ENCODE results near the gene PPARD. TPM values are rescaled to one million over a fixed set of nuclear protein-coding genes. Genes with fewer than 3 reads are reported as not detected.
"Not testable (repeated sequence)": the region's sequence is repeated elsewhere in the genome, so short reads cannot be mapped to it uniquely, and the experiment has no call there.

Gene PPARD
- polyA plus RNA-seq, 1 donor from 2014 or later, result 1.3 TPM

- TF ChIP-seq EZH2 (IDR thresholded peaks at IDR 0.05; ENCODE audit: borderline replicate concordance, insufficient read depth, low read length, poor library complexity, severe bottlenecking), result no peak
- no peak for TF ChIP-seq RAD21 (conservative IDR thresholded peaks at IDR 0.05)
- TF ChIP-seq MXI1 (conservative IDR thresholded peaks at IDR 0.05; ENCODE audit: poor library complexity, severe bottlenecking), result no peak
- TF ChIP-seq SMC3 (conservative IDR thresholded peaks at IDR 0.05; ENCODE audit: poor library complexity), result no peak
- no peak for TF ChIP-seq TAF1 (IDR thresholded peaks at IDR 0.05; ENCODE audit: low read depth)
- TF ChIP-seq POLR2AphosphoS5 (IDR thresholded peaks at IDR 0.05), result no peak
- no peak for TF ChIP-seq CTCF (IDR thresholded peaks at IDR 0.05; ENCODE audit: poor library complexity, severe bottlenecking)
- TF ChIP-seq EP300 (conservative IDR thresholded peaks at IDR 0.05; ENCODE audit: poor library complexity, severe bottlenecking), result no peak
- TF ChIP-seq REST (IDR thresholded peaks at IDR 0.05; ENCODE audit: borderline replicate concordance), result no peak
- Histone ChIP-seq H3K79me2 (replicated peaks; ENCODE audit: insufficient read depth, low read length) (no peaks in the 10 kb centered on the region), H4K20me1 (ENCODE audit: insufficient read depth) (no peaks in the 10 kb centered on the region), H3K9me3 (ENCODE audit: low read length) (no peaks in the 10 kb centered on the region), H3K9me2 (ENCODE audit: insufficient read depth, low read length) (no peaks in the 10 kb centered on the region), H2AFZ (ENCODE audit: low read depth, low read length) (no peak overlapping the region), H3K27me3 (ENCODE audit: insufficient read depth, low read depth, low read length) (no peaks in the 10 kb centered on the region), H3K36me3 (ENCODE audit: insufficient read depth, low read length) (no peaks in the 10 kb centered on the region), H3K4me3 (ENCODE audit: low read length) (no peak overlapping the region), H3K27ac (ENCODE audit: low read length) (no peak overlapping the region), H3F3A (ENCODE audit: insufficient read depth, low read length, poor library complexity, severe bottlenecking) (no peaks in the 10 kb centered on the region), H3K9ac (ENCODE audit: low read length) (no peak overlapping the region), H3K4me2 (ENCODE audit: low read length) (no peak overlapping the region)
These were observed 11.7 kb upstream of the PPARD start for GRCh38 chr6:35330541-35331119.

GRCh38 chr6:35332074-35332887 lies 10.1 kb upstream of the PPARD start:
- not testable (repeated sequence) for H3K9me2 ChIP-seq (ENCODE audit: insufficient read depth, low read length); H2AFZ ChIP-seq (ENCODE audit: low read depth, low read length); H3K4me3 ChIP-seq (ENCODE audit: low read length); H3F3A ChIP-seq (ENCODE audit: insufficient read depth, low read length, poor library complexity, severe bottlenecking); H3K27me3 ChIP-seq (ENCODE audit: insufficient read depth, low read depth, low read length); H3K9me3 ChIP-seq (ENCODE audit: low read length); H3K27ac ChIP-seq (ENCODE audit: low read length); H4K20me1 ChIP-seq (ENCODE audit: insufficient read depth); H3K9ac ChIP-seq (ENCODE audit: low read length); H3K79me2 ChIP-seq (replicated peaks; ENCODE audit: insufficient read depth, low read length); H3K36me3 ChIP-seq (ENCODE audit: insufficient read depth, low read length); H3K4me2 ChIP-seq (ENCODE audit: low read length)

Measured in neural cell (in vitro differentiated cells).